Trophoblast cell (in vitro differentiated cells and primary cell): ENCODE results near the gene SCYGR4.

ENCODE experiments used
- DNase-seq, 2 donors: peaks; one replicate each; pipeline ENCODE4 v3.0.0-alpha.2; 2016
- H2AFZ ChIP-seq: 2 replicates; pipeline ENCODE4 v1.6.1; 2013; ENCODE audit warnings: low read length, moderate library complexity, mild to moderate bottlenecking; ENCODE audit not compliant: insufficient read depth, poor library complexity
- H2AK5ac ChIP-seq: 2 replicates; pipeline ENCODE4 v1.6.1; 2013; ENCODE audit warnings: mild to moderate bottlenecking, low read length
- H2BK120ac ChIP-seq: 2 replicates; pipeline ENCODE4 v1.6.1; 2013; ENCODE audit warnings: low read length, mild to moderate bottlenecking, moderate library complexity; ENCODE audit not compliant: insufficient read depth, poor library complexity
- H2BK12ac ChIP-seq: 2 replicates; pipeline ENCODE4 v1.6.1; 2013; ENCODE audit warnings: mild to moderate bottlenecking, low read length, moderate library complexity
- H2BK5ac ChIP-seq: 2 replicates; pipeline ENCODE4 v1.6.1; 2013; ENCODE audit warnings: low read length, low read depth, moderate library complexity, mild to moderate bottlenecking; ENCODE audit not compliant: poor library complexity
- H3K14ac ChIP-seq: 2 replicates; pipeline ENCODE4 v1.6.1; 2013; ENCODE audit warnings: mild to moderate bottlenecking, low read length
- H3K18ac ChIP-seq: 2 replicates; pipeline ENCODE4 v1.6.1; 2013; ENCODE audit warnings: mild to moderate bottlenecking, low read length
- H3K23ac ChIP-seq: 2 replicates; pipeline ENCODE4 v1.6.1; 2013; ENCODE audit warnings: low read length
- H3K27ac ChIP-seq: 2 replicates; pipeline ENCODE4 v1.5.1; 2013; ENCODE audit warnings: low read depth, mild to moderate bottlenecking, inconsistent platforms, low read length, moderate library complexity
- H3K27me3 ChIP-seq: 2 replicates; pipeline ENCODE4 v1.6.1; 2013; ENCODE audit warnings: inconsistent platforms, mild to moderate bottlenecking, low read length, moderate library complexity; ENCODE audit not compliant: insufficient read depth
- H3K36me3 ChIP-seq, 2 experiments: 1 replicate in 1 of 2; 2 replicates in 1 of 2; pipeline ENCODE4 v1.6.1; 2013; ENCODE audit warnings: low read length in 2 of 2, mild to moderate bottlenecking in 2 of 2, moderate library complexity in 1 of 2; ENCODE audit not compliant: insufficient read depth in 2 of 2, control insufficient read depth in 1 of 2
- H3K4ac ChIP-seq: 2 replicates; pipeline ENCODE4 v1.6.1; 2013; ENCODE audit warnings: low read depth, mild to moderate bottlenecking, low read length, moderate library complexity
- H3K4me1 ChIP-seq, 2 experiments: 1 replicate in 1 of 2; 2 replicates in 1 of 2; pipeline ENCODE4 v1.6.1; 2013; ENCODE audit warnings: low read length in 2 of 2, mild to moderate bottlenecking in 2 of 2, moderate library complexity in 1 of 2; ENCODE audit not compliant: insufficient read depth in 2 of 2, control insufficient read depth in 1 of 2
- H3K4me2 ChIP-seq: 2 replicates; pipeline ENCODE4 v1.6.1; 2013; ENCODE audit warnings: inconsistent platforms, mild to moderate bottlenecking, low read length, moderate library complexity
- H3K4me3 ChIP-seq: 2 replicates; pipeline ENCODE4 v1.5.1; 2013; ENCODE audit warnings: mild to moderate bottlenecking, low read depth, low read length, inconsistent platforms
- H3K79me1 ChIP-seq: one replicate; pipeline ENCODE4 v1.6.1; 2013; ENCODE audit warnings: low read length
- H3K79me2 ChIP-seq: 2 replicates; pipeline ENCODE4 v1.6.1; 2013; ENCODE audit warnings: low read length, mild to moderate bottlenecking; ENCODE audit not compliant: control insufficient read depth, insufficient read depth, poor library complexity
- H3K9ac ChIP-seq: 2 replicates; pipeline ENCODE4 v1.6.1; 2013; ENCODE audit warnings: mild to moderate bottlenecking, low read length
- H3K9me3 ChIP-seq: 2 replicates; pipeline ENCODE4 v1.6.1; 2013; ENCODE audit warnings: low read depth, mild to moderate bottlenecking, control low read depth, inconsistent platforms, low read length; ENCODE audit not compliant: insufficient read depth
- H4K12ac ChIP-seq: 2 replicates; pipeline ENCODE4 v1.6.1; 2013; ENCODE audit warnings: low read depth, mild to moderate bottlenecking, low read length, moderate library complexity
- H4K8ac ChIP-seq: 2 replicates; pipeline ENCODE4 v1.6.1; 2013; ENCODE audit warnings: low read depth, mild to moderate bottlenecking, low read length, moderate library complexity
- H4K91ac ChIP-seq: one replicate; pipeline ENCODE4 v1.6.1; 2013; ENCODE audit warnings: low read depth, mild to moderate bottlenecking, low read length, moderate library complexity
- WGBS: extraction: QIAGEN DNeasy Blood & Tissue Kit; methylation state at CpG from one replicate; pipeline ENCODE4 v1.1.7; 2013; ENCODE audit warnings: missing lambda C conversion rate; ENCODE audit not compliant: insufficient read length, insufficient coverage; ENCODE audit errors: extremely low coverage; 5-methylcytosine and 5-hydroxymethylcytosine counted together

SCYGR4 gene

DNA sequence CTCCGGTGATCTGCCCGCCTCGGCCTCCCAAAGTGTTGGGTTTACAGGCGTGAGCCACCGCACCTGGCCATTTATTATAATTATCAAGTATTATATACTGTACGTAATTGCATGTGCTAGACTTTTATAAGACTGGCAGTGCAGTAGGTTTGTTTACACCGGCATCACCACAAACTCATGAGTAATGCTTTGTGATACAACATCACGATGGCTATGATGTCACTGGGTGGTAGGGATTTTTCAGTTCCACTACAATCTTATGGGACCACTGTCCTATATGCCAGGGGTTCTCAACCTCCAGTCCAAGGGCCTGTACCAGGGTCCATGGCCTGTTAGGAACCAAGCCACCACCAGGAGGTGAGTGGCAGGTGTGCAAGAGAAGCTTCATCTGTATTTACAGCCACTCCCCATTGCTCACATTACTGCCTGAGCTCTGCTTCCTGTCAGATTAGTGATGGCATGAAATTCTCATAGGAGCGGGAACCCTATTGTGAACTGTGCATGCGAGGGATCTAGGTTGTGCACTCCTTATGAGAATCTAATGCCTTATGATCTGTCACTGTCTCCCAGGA is 9.4 kb downstream of the SCYGR4 start:
- Histone ChIP-seq H3K4me3 (no peak overlapping the region), H3K4me1 (no peaks in the 10 kb centered on the region), H2AK5ac (no peak overlapping the region), H3K9ac (no peak overlapping the region), H3K79me2 (no peaks in the 10 kb centered on the region), H3K9me3 (no peaks in the 10 kb centered on the region), H3K18ac (no peak overlapping the region), H4K12ac (no peak overlapping the region), H4K8ac (no peak overlapping the region), H2AFZ (no peak overlapping the region), H3K36me3 (no peaks in the 10 kb centered on the region), H3K79me1 (no peaks in the 10 kb centered on the region), H3K4me2 (no peak overlapping the region), H3K23ac (no peak overlapping the region), H3K4ac (no peak overlapping the region), H3K27me3 (no peaks in the 10 kb centered on the region), H2BK5ac (no peak overlapping the region), H3K27ac (no peak overlapping the region), H2BK120ac (no peak overlapping the region), H3K14ac (no peak overlapping the region), H2BK12ac (no peak overlapping the region), H4K91ac (no peak overlapping the region)
- WGBS = no CpG with 5 or more reads among the region's 10 CpGs
- DNase-seq = no peak

DNA sequence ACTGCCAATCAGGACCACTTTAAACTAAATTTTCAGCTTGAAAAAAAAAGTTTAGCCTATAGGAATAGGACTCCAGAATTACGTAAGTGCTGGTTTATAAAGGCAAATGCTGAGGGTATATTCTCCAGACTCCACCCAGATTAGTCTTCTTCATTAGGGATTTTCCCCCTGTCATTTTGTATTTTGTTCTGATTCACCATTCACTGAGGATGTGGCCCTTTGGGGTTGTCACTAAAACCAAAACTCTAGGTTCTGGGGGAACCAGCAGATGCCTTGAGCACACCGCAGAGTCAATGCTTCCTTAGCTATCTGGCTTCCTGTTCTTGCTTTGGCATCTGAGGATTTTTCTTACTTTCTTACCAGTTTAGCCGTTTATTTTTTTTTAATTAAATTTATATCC is 10.5 kb downstream of the SCYGR4 start:
- Histone ChIP-seq H3K36me3 (no peaks in the 10 kb centered on the region), H3K4me1 (no peaks in the 10 kb centered on the region), H3K14ac (no peak overlapping the region), H3K79me2 (no peaks in the 10 kb centered on the region), H4K91ac (no peak overlapping the region), H3K27ac (no peak overlapping the region), H2AK5ac (no peak overlapping the region), H3K9ac (no peak overlapping the region), H2AFZ (no peak overlapping the region), H4K8ac (no peak overlapping the region), H3K4me2 (no peak overlapping the region), H3K18ac (no peak overlapping the region), H3K23ac (no peak overlapping the region), H2BK120ac (no peak overlapping the region), H3K27me3 (no peaks in the 10 kb centered on the region), H3K4me3 (no peak overlapping the region), H3K79me1 (no peaks in the 10 kb centered on the region), H3K4ac (no peak overlapping the region), H2BK12ac (no peak overlapping the region), H4K12ac (no peak overlapping the region), H2BK5ac (no peak overlapping the region), H3K9me3 (no peaks in the 10 kb centered on the region)
- no peak for DNase-seq
- WGBS = no CpG with 5 or more reads among the region's 3 CpGs

DNA sequence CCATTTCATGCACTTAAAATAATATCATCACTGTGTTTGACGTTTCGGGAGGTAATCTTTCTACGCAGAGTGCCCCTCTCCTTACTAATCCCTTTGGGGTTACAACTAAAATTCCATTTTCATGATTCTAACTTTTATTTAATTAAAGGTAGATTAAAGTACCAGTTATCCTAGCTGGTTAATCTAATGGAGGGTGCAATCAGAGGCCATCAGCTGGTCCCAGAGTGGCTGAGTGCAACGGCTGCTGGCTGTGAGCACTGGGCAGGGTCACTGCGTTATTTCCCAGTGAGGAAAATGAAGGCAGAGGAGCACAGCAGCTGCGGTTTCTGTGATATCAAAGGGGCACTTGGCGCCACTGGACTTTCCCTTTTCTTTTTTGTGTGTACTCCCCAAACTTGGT is 12.1 kb downstream of the SCYGR4 start:
- Histone ChIP-seq H2AK5ac (no peak overlapping the region), H3K79me1 (no peaks in the 10 kb centered on the region), H4K91ac (no peak overlapping the region), H3K9me3 (no peaks in the 10 kb centered on the region), H4K12ac (no peak overlapping the region), H3K4me2 (no peak overlapping the region), H2BK5ac (no peak overlapping the region), H3K14ac (no peak overlapping the region), H3K27ac (no peak overlapping the region), H2AFZ (no peak overlapping the region), H3K27me3 (no peaks in the 10 kb centered on the region), H2BK120ac (no peak overlapping the region), H3K36me3 (no peaks in the 10 kb centered on the region), H3K4ac (no peak overlapping the region), H3K18ac (no peak overlapping the region), H4K8ac (no peak overlapping the region), H2BK12ac (no peak overlapping the region), H3K79me2 (no peaks in the 10 kb centered on the region), H3K9ac (no peak overlapping the region), H3K4me3 (no peak overlapping the region), H3K23ac (no peak overlapping the region), H3K4me1 (no peaks in the 10 kb centered on the region)
- no peak for DNase-seq
- no CpG with 5 or more reads among the region's 7 CpGs for WGBS

DNA sequence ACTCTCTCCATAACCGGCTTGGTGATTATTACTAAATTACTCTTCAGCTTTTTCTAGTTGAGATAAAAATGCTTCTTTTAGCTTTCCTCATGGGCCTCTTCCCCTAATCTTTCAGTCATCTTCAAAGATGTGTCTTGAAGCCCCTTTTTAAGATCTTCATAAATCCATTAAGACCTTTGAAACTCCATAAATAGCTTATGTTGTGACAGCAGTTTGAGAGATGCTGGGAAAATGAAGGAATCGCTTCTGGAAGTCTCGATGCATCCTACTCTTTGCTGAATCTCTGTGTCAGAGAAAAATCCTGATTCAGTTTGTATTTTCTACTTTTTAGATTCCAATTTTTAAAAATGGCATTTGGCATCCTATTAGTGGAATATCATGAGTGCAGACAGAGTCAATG is 13.0 kb downstream of the SCYGR4 start:
- no peak overlapping the region for H4K91ac ChIP-seq
- no peak overlapping the region for H2BK120ac ChIP-seq
- no peak overlapping the region for H3K9ac ChIP-seq
- no peak overlapping the region for H2AFZ ChIP-seq
- no peak for DNase-seq
- H3K27me3 ChIP-seq = no peaks in the 10 kb centered on the region
- H3K4ac ChIP-seq = no peak overlapping the region
- no peak overlapping the region for H3K23ac ChIP-seq
- H4K12ac ChIP-seq = no peak overlapping the region
- H2AK5ac ChIP-seq = no peak overlapping the region
- no peak overlapping the region for H3K27ac ChIP-seq
- no CpG with 5 or more reads among the region's 3 CpGs for WGBS
- no peak overlapping the region for H4K8ac ChIP-seq
- no peak overlapping the region for H3K4me3 ChIP-seq
- H3K4me1 ChIP-seq = no peaks in the 10 kb centered on the region
- no peaks in the 10 kb centered on the region for H3K36me3 ChIP-seq
- no peak overlapping the region for H2BK12ac ChIP-seq
- no peaks in the 10 kb centered on the region for H3K79me2 ChIP-seq
- H3K14ac ChIP-seq = no peak overlapping the region
- no peak overlapping the region for H3K18ac ChIP-seq
- H3K79me1 ChIP-seq = no peaks in the 10 kb centered on the region
- H3K4me2 ChIP-seq = no peak overlapping the region
- H3K9me3 ChIP-seq = no peaks in the 10 kb centered on the region
- no peak overlapping the region for H2BK5ac ChIP-seq
